ENCODE data around the gene GTF3C4. TPM values are rescaled to one million over a fixed set of nuclear protein-coding genes. Genes with fewer than 3 reads are reported as not detected.
A peak's percentile ranks its signal among the peaks of the same experiment; 100 is the strongest.

The GTF3C4 gene
- total and polyA plus RNA-seq, 2 of the 8 experiments (the other 6 are each of a cell fraction or from before 2014, with no cell fraction given), result 6.8 to 39.2 TPM

DNA sequence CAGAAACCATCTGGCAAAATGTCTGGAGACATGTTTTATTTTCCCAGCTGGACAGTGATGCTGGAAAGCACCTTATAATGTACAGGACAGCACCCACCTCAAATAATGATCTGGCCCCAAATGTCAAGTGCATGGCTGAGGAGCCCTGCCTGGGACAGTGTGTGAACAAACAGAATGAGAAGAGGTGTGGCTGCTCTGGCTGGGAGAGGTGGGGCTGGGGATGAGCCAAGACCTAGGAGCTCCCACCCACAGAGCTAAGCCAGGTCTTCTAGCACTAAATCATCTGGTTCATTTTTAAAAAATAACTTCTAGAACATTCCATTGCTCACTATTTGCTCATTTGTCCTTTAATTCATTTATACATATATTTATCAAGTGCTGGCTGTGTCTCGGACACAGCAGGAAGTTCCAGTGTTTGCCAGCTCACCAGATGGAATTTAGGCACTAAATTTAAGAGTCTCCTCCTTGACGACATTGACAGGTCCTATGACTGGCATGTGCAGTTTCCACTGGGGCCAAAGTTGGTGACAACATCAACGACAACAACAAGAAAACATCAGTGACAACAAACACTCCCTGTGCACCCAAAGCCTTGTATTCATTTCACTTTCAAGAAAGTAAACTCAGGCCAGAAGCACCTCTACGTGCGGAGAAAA, 59.1 kb downstream of the GTF3C4 start:
- H3K79me2 ChIP-seq (ENCODE audit: control insufficient read depth in 1 of 2, insufficient read depth in 2 of 2, low read length in 2 of 2), result no peaks in the 10 kb centered on the region
- no peak overlapping the region for H3K9ac ChIP-seq (replicated peaks in 1 of 4; ENCODE audit: extremely low read depth in 1 of 4, low read depth in 3 of 4, low read length in 3 of 4)
- no peak overlapping the region for H3K14ac ChIP-seq (ENCODE audit: insufficient read length)
- no peak overlapping the region for H4K91ac ChIP-seq (replicated peaks; ENCODE audit: insufficient read length, low read length)
- H3K9me3 ChIP-seq (ENCODE audit: insufficient read depth in 2 of 2, low read depth in 1 of 2, low read length in 1 of 2), result no peaks in the 10 kb centered on the region
- no peak overlapping the region for H2BK15ac ChIP-seq (ENCODE audit: low read length)
- no peaks in the 10 kb centered on the region; a peak in 1 of 7 replicates for H3K27me3 ChIP-seq (replicated peaks in 1 of 4; ENCODE audit: control insufficient read depth in 3 of 4, extremely low read depth in 1 of 4, insufficient read depth in 3 of 4, low read length in 3 of 4)
- ChIA-PET CTCF (ENCODE audit: partially characterized antibody) (interaction anchor here (0.8 to 1.2 kb wide), 2 partner anchors 35 to 173 kb away, joined by 3 to 4 read pairs; no protein-coding TSS in a partner anchor), POLR2A (ENCODE audit: partially characterized antibody) (no interaction called here)
- H2BK20ac ChIP-seq (ENCODE audit: low read length), result no peak overlapping the region
- H3K36me3 ChIP-seq (ENCODE audit: control insufficient read depth in 2 of 4, insufficient read depth in 4 of 4, low read length in 3 of 4), result no peaks in the 10 kb centered on the region
- H3K56ac ChIP-seq (replicated peaks; ENCODE audit: insufficient read length, low read depth, low read length), result no peak overlapping the region
- no peaks in the 10 kb centered on the region for H3K23me2 ChIP-seq (ENCODE audit: low read depth, low read length)
- no peaks in the 10 kb centered on the region for H3K79me1 ChIP-seq (ENCODE audit: low read depth, low read length)
- no peak overlapping the region for H3K18ac ChIP-seq (ENCODE audit: extremely low read depth, low read length)
- no peak overlapping the region for H4K5ac ChIP-seq (ENCODE audit: insufficient read length, low read depth, low read length)
- 0 out of 2 replicates have a peak overlapping the region, but pooled peaks have one; percentile 39 for H2BK12ac ChIP-seq (ENCODE audit: low read depth, low read length)
- H3K27ac ChIP-seq (ENCODE audit: low read depth, low read length), result no peak overlapping the region
- no peak overlapping the region for H2BK5ac ChIP-seq (ENCODE audit: low read depth, low read length)
- DNase-seq (ENCODE audit: low read depth in 1 of 2, low spot score in 2 of 2) (no peak), FAIRE-seq (no peak)
- H2AFZ ChIP-seq (ENCODE audit: low read length), result no peak overlapping the region
- no peak overlapping the region for H2BK120ac ChIP-seq (replicated peaks; ENCODE audit: low read depth, low read length)
- H4K8ac ChIP-seq (ENCODE audit: extremely low read depth, insufficient read depth, low read length), result no peak overlapping the region
- no peak overlapping the region for H2AK5ac ChIP-seq (ENCODE audit: low read depth, low read length)
- no peak overlapping the region for H3K4ac ChIP-seq (replicated peaks; ENCODE audit: insufficient read length, low read depth, low read length)
- 84% methylated on average over 5 of the region's 5 CpGs; no CpG with 5 or more reads in 1 of the 2 experiments for WGBS, 2 experiments (ENCODE audit: extremely low coverage in 1 of 2, insufficient coverage in 1 of 2, insufficient read length in 1 of 2, insufficient replicate concordance in 2 of 2, low coverage in 1 of 2, low lambda C conversion rate in 2 of 2, missing lambda C conversion rate in 1 of 2)
- no peaks in the 10 kb centered on the region; a peak in 1 of 7 replicates for H3K4me1 ChIP-seq (replicated peaks in 1 of 4; ENCODE audit: control insufficient read depth in 3 of 4, insufficient read depth in 4 of 4, low read length in 3 of 4)
- no peaks in the 10 kb centered on the region for H4K20me1 ChIP-seq (replicated peaks in 1 of 2; ENCODE audit: control insufficient read depth in 1 of 2, insufficient read depth in 2 of 2, low read length in 2 of 2)
- H3K23ac ChIP-seq (ENCODE audit: insufficient read length), result no peak overlapping the region
- no peak overlapping the region for H3K4me2 ChIP-seq (ENCODE audit: insufficient read depth in 1 of 2, low read depth in 2 of 2, low read length in 2 of 2)
- H3K4me3 ChIP-seq (ENCODE audit: extremely low read depth in 1 of 4, insufficient read depth in 2 of 4, low read depth in 3 of 4, low read length in 4 of 4), result no peak overlapping the region
- no peak for TF ChIP-seq SIX5 (IDR thresholded peaks at IDR 0.05; ENCODE audit: low read depth, low read length)
- TF ChIP-seq RXRA (IDR thresholded peaks at IDR 0.05; ENCODE audit: insufficient read depth, low read depth, low read length), result no peak
- no peak for TF ChIP-seq RBBP5 (IDR thresholded peaks at IDR 0.05; ENCODE audit: borderline replicate concordance, low read depth, low read length)
- TF ChIP-seq MAX (IDR thresholded peaks at IDR 0.05), result no peak
- no peak for TF ChIP-seq RNF2 (IDR thresholded peaks at IDR 0.05; ENCODE audit: borderline replicate concordance, low read depth, low read length, missing control alignments, poor library complexity, severe bottlenecking)
- no peak for TF ChIP-seq CTCF (IDR thresholded peaks at IDR 0.05; ENCODE audit: control extremely low read depth in 1 of 3, insufficient read depth in 1 of 3, low read depth in 1 of 3, low read length in 3 of 3)
- TF ChIP-seq, protein P1, sequence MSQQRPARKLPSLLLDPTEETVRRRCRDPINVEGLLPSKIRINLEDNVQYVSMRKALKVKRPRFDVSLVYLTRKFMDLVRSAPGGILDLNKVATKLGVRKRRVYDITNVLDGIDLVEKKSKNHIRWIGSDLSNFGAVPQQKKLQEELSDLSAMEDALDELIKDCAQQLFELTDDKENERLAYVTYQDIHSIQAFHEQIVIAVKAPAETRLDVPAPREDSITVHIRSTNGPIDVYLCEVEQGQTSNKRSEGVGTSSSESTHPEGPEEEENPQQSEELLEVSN (IDR thresholded peaks at IDR 0.05), result no peak
- no peak for TF ChIP-seq JUND (IDR thresholded peaks at IDR 0.05; ENCODE audit: low read length)
- no peak for TF ChIP-seq POLR2AphosphoS5 (IDR thresholded peaks at IDR 0.05; ENCODE audit: low read depth, low read length)

All from H1 (cell line).